GM19463 (cell line): ENCODE results near the gene TMEM132E.

Source experiments
- ATAC-seq: cut with Tn5 transposase; IDR thresholded peaks from one replicate; pipeline ENCODE4 v1.9.1; 2021; ENCODE audit warnings: mild to moderate bottlenecking, moderate library complexity; ENCODE audit not compliant: unreplicated experiment

Gene TMEM132E

GRCh38 chr17:34654881-34655276, 75.5 kb downstream of the TMEM132E start:
- no peak for ATAC-seq

GRCh38 chr17:34656801-34657200, 77.4 kb downstream of the TMEM132E start:
- ATAC-seq = no peak

GRCh38 chr17:34658811-34659560, 79.6 kb downstream of the TMEM132E start:
- ATAC-seq = no peak

GRCh38 chr17:34663714-34664113, 84.3 kb downstream of the TMEM132E start:
- no peak for ATAC-seq

- ATAC-seq = no peak
These were observed 85.9 kb downstream of the TMEM132E start for GRCh38 chr17:34665150-34665806.

- ATAC-seq = no peak
These were observed 86.7 kb downstream of the TMEM132E start for GRCh38 chr17:34665819-34666763.

- ATAC-seq = no peak
These were observed 88.3 kb downstream of the TMEM132E start for GRCh38 chr17:34667656-34668055.

- no peak for ATAC-seq
These were observed 88.8 kb downstream of the TMEM132E start for GRCh38 chr17:34668206-34668605.

GRCh38 chr17:34669511-34669910, 90.1 kb downstream of the TMEM132E start:
- ATAC-seq = no peak

- ATAC-seq = no peak
These were observed 91.2 kb downstream of the TMEM132E start for GRCh38 chr17:34670618-34671017.

- no peak for ATAC-seq
These were observed 91.8 kb downstream of the TMEM132E start for GRCh38 chr17:34671191-34671590.

GRCh38 chr17:34672176-34672785, 92.9 kb downstream of the TMEM132E start:
- no peak for ATAC-seq

- ATAC-seq = no peak
These were observed 94.1 kb downstream of the TMEM132E start for GRCh38 chr17:34673516-34673915.

- ATAC-seq = no peak
These were observed 94.9 kb downstream of the TMEM132E start for GRCh38 chr17:34673995-34674890.

GRCh38 chr17:34675143-34675542, 95.8 kb downstream of the TMEM132E start:
- ATAC-seq = no peak

GRCh38 chr17:34675605-34676004, 96.2 kb downstream of the TMEM132E start:
- no peak for ATAC-seq

- no peak for ATAC-seq
These were observed 100.8 kb downstream of the TMEM132E start for GRCh38 chr17:34680151-34680550.

- ATAC-seq = no peak
These were observed 102.9 kb downstream of the TMEM132E start for GRCh38 chr17:34682305-34682704.

- ATAC-seq = no peak
These were observed 104.0 kb downstream of the TMEM132E start for GRCh38 chr17:34683390-34683789.
